ENCODE data around the gene PRAMEF7. TPM values are rescaled to one million over a fixed set of nuclear protein-coding genes. Genes with fewer than 3 reads are reported as not detected.
"Not testable (repeated sequence)": the region's sequence is repeated elsewhere in the genome, so short reads cannot be mapped to it uniquely, and the experiment has no call there.

PRAMEF7 gene
- not detected for total RNA-seq
- polyA plus RNA-seq, result not detected

GRCh38 chr1:12916310-12916709, at the start of gene PRAMEF7:
Gene PRAMEF7, plus strand, starts transcription at chr1:12916610. Its CDS starts 1,083 bp downstream, at chr1:12917693.
- not testable (repeated sequence) for DNase-seq (ENCODE audit: extremely low spot score); H3K27ac ChIP-seq (ENCODE audit: low read depth)
- WGBS, result no CpG with 5 or more reads among the region's 1 CpG

GRCh38 chr1:12878453-12878852, 38.0 kb upstream of the PRAMEF7 start:
- not testable (repeated sequence) for H3K4me1 ChIP-seq (ENCODE audit: insufficient read depth); DNase-seq (ENCODE audit: extremely low spot score); H3K4me3 ChIP-seq (ENCODE audit: low read depth, low read length); H3K27ac ChIP-seq (ENCODE audit: low read depth); H3K36me3 ChIP-seq (ENCODE audit: insufficient read depth)
- WGBS, result 81% methylated on average over 3 of the region's 4 CpGs

More at GRCh38 chr1:12916310-12916709, at the start of gene PRAMEF7:
- H3K36me3 ChIP-seq (ENCODE audit: insufficient read depth); H3K4me3 ChIP-seq (ENCODE audit: low read depth, low read length); H3K4me1 ChIP-seq (ENCODE audit: insufficient read depth): not testable (repeated sequence)

DNA sequence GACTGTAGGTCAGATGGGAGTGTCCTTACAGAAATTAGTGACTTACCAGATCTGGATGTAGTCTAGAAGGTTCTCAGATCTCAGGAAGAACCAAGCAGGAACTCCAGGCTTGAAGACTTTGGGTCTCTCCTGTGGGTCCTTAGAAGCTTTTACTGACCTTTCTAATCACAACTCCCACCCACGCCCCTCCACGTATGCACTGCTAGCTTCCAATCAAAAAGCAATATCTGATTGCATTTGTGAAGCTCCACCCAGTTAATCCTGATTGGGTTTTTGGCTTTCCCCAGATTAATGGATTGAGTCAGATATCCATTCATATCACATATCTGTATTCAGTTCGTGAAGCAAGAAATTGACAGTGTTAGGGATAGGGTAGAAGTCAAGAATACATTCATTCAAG, 30.3 kb upstream of the PRAMEF7 start, which contains the start of gene PRAMEF4:
Gene PRAMEF4 (minus strand): TSS at position 101 of the 400 bp plus-strand sequence. CDS start 2,807 bp downstream, outside the sequence.
- H3K4me1 ChIP-seq (ENCODE audit: insufficient read depth); H3K4me3 ChIP-seq (ENCODE audit: low read depth, low read length); H3K27ac ChIP-seq (ENCODE audit: low read depth); DNase-seq (ENCODE audit: extremely low spot score); H3K36me3 ChIP-seq (ENCODE audit: insufficient read depth): not testable (repeated sequence)
- WGBS, result 38% methylated on average over 3 of the region's 3 CpGs

- H3K4me3 ChIP-seq (ENCODE audit: low read depth, low read length); H3K36me3 ChIP-seq (ENCODE audit: insufficient read depth); H3K27ac ChIP-seq (ENCODE audit: low read depth); DNase-seq (ENCODE audit: extremely low spot score); H3K4me1 ChIP-seq (ENCODE audit: insufficient read depth): not testable (repeated sequence)
- WGBS, result 63% methylated on average over 1 of the region's 1 CpG
Observed at GRCh38 chr1:12898170-12898569, 18.2 kb upstream of the PRAMEF7 start, which contains the start of gene PRAMEF10. Gene PRAMEF10, minus strand, starts transcription at chr1:12898270. Its CDS starts 2,423 bp downstream, at chr1:12895847.

DNA sequence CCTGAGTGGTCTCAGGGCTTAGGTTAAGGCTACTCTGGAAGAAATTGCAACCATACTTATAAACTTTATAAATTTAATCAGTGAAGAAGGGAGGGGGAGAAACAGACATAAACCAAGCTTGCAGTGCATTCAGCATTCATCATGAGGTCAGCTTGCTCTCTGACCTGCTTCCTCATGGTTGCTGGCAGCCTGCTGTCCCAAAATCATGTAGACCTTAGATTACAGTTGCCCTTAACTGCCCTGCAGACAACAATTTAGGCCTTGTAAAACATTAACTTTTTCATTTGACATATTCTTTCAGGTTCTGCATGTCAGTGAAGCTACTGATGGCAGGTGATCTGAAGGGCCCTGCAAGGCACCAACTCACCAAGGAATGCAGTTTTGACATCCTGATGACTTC, 17.2 kb upstream of the PRAMEF7 start:
- DNase-seq (ENCODE audit: extremely low spot score); H3K27ac ChIP-seq (ENCODE audit: low read depth); H3K4me1 ChIP-seq (ENCODE audit: insufficient read depth); H3K36me3 ChIP-seq (ENCODE audit: insufficient read depth); H3K4me3 ChIP-seq (ENCODE audit: low read depth, low read length): not testable (repeated sequence)

DNA sequence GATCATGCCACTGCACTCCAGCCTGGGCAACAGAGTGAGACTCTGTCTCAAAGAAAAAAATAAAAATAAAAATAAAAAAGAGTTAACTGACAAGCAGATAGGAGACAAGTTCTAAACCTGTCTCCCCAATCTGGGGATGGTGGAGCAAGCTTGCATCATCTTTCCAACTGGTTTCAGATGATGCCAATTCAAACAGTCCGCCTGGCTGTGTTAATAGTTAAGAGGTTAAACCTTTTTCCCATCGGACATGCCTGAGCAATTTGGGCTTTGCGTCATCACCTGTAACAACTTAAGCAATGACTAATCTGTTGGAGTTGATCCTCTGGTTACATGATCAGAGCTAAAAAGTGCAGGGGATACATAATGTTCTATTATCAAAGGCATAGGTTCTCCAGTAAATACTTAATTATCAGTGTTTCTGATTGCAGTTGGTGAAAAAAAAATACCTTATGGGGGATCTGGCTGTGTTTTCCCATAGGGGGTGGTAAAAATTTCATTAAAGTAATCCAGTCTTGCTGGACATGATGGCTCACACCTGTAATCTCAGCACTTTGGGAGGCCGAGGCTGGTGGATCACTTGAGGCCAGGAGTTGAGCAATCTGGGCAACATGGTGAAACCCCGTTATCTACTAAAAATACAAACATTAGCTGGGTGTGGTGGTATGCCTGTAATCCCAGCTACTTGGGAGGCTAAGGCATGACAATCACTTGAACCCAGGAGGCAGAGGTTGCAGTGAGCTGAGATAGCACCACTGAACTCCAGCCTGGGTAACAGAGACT, 12.4 kb upstream of the PRAMEF7 start:
- DNase-seq (ENCODE audit: extremely low spot score); H3K4me1 ChIP-seq (ENCODE audit: insufficient read depth); H3K27ac ChIP-seq (ENCODE audit: low read depth); H3K4me3 ChIP-seq (ENCODE audit: low read depth, low read length); H3K36me3 ChIP-seq (ENCODE audit: insufficient read depth): not testable (repeated sequence)
- 80% methylated on average over 4 of the region's 5 CpGs for WGBS

DNA sequence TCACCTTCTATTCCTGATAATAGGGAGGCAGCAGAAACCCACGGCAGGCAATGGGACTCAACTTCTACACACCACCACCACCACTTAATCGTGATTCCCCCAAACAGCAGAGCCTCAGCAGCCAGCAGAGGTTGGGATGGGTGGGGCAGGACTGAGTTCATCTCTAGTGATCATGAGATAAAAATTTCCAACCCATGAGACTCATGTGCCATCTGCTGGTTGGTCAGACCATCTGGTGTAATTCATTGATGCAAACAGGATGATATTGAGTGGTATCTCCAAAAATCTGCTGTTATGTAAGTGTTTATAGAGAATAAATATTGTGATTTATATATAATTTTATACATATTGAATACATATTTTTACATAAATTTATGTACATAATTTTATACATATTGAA, 5.3 kb downstream of the PRAMEF7 start:
- H3K27ac ChIP-seq (ENCODE audit: low read depth); DNase-seq (ENCODE audit: extremely low spot score); H3K4me3 ChIP-seq (ENCODE audit: low read depth, low read length); H3K36me3 ChIP-seq (ENCODE audit: insufficient read depth); H3K4me1 ChIP-seq (ENCODE audit: insufficient read depth): not testable (repeated sequence)
- 65% methylated on average over 2 of the region's 2 CpGs for WGBS

GRCh38 chr1:12924368-12924767, 8.0 kb downstream of the PRAMEF7 start:
- H3K4me1 ChIP-seq (ENCODE audit: insufficient read depth); DNase-seq (ENCODE audit: extremely low spot score); H3K27ac ChIP-seq (ENCODE audit: low read depth); H3K36me3 ChIP-seq (ENCODE audit: insufficient read depth); H3K4me3 ChIP-seq (ENCODE audit: low read depth, low read length): not testable (repeated sequence)
- WGBS, result 4% methylated on average over 2 of the region's 5 CpGs

GRCh38 chr1:12947480-12947879, 31.1 kb downstream of the PRAMEF7 start, which contains the start of gene PRAMEF6:
Gene PRAMEF6, minus strand, starts transcription at chr1:12947580. Its CDS starts 5,062 bp downstream, at chr1:12942518.
- H3K4me3 ChIP-seq (ENCODE audit: low read depth, low read length); DNase-seq (ENCODE audit: extremely low spot score); H3K4me1 ChIP-seq (ENCODE audit: insufficient read depth); H3K36me3 ChIP-seq (ENCODE audit: insufficient read depth); H3K27ac ChIP-seq (ENCODE audit: low read depth): not testable (repeated sequence)
- 65% methylated on average over 2 of the region's 4 CpGs for WGBS

Small RNAs within 50 kb of the gene (small RNA-seq; reads per million reads assigned to genes)
- gene RNU6-1072P, result not detected

Other genes with a start within 250 kb of the PRAMEF7 start
- not detected for gene AADACL3, start 200.5 kb upstream of the PRAMEF7 start, total RNA-seq
- gene AADACL3, start 200.5 kb upstream of the PRAMEF7 start, polyA plus RNA-seq, result not detected
- not detected for gene CFAP107, start 170.4 kb upstream of the PRAMEF7 start, total RNA-seq
- not detected for gene CFAP107, start 170.4 kb upstream of the PRAMEF7 start, polyA plus RNA-seq
- gene PRAMEF12, start 142.9 kb upstream of the PRAMEF7 start, total RNA-seq, result not detected
- not detected for gene PRAMEF12, start 142.9 kb upstream of the PRAMEF7 start, polyA plus RNA-seq
- not detected for gene PRAMEF1, start 125.2 kb upstream of the PRAMEF7 start, total RNA-seq
- gene PRAMEF1, start 125.2 kb upstream of the PRAMEF7 start, polyA plus RNA-seq, result not detected
- gene PRAMEF11, start 85.2 kb upstream of the PRAMEF7 start, total RNA-seq, result not detected
- gene PRAMEF11, start 85.2 kb upstream of the PRAMEF7 start, polyA plus RNA-seq, result not detected
- gene HNRNPCL1, start 67.9 kb upstream of the PRAMEF7 start, total RNA-seq, result not detected
- gene HNRNPCL1, start 67.9 kb upstream of the PRAMEF7 start, polyA plus RNA-seq, result not detected
- not detected for gene PRAMEF2, start 59.5 kb upstream of the PRAMEF7 start, total RNA-seq
- gene PRAMEF2, start 59.5 kb upstream of the PRAMEF7 start, polyA plus RNA-seq, result not detected
- not detected for gene PRAMEF4, start 30.4 kb upstream of the PRAMEF7 start, total RNA-seq
- gene PRAMEF4, start 30.4 kb upstream of the PRAMEF7 start, polyA plus RNA-seq, result not detected
- gene PRAMEF10, start 18.3 kb upstream of the PRAMEF7 start, total RNA-seq, result not detected
- gene PRAMEF10, start 18.3 kb upstream of the PRAMEF7 start, polyA plus RNA-seq, result not detected
- gene PRAMEF6, start 31.0 kb downstream of the PRAMEF7 start, total RNA-seq, result not detected
- gene PRAMEF6, start 31.0 kb downstream of the PRAMEF7 start, polyA plus RNA-seq, result not detected
- not detected for gene PRAMEF27, start 140.0 kb downstream of the PRAMEF7 start, total RNA-seq
- not detected for gene PRAMEF27, start 140.0 kb downstream of the PRAMEF7 start, polyA plus RNA-seq
- not detected for gene HNRNPCL3, start 144.2 kb downstream of the PRAMEF7 start, total RNA-seq
- gene HNRNPCL3, start 144.2 kb downstream of the PRAMEF7 start, polyA plus RNA-seq, result not detected
- not detected for gene PRAMEF25, start 154.2 kb downstream of the PRAMEF7 start, total RNA-seq
- not detected for gene PRAMEF25, start 154.2 kb downstream of the PRAMEF7 start, polyA plus RNA-seq
- gene HNRNPCL2, start 200.2 kb downstream of the PRAMEF7 start, total RNA-seq, result not detected
- gene HNRNPCL2, start 200.2 kb downstream of the PRAMEF7 start, polyA plus RNA-seq, result not detected
- not detected for gene PRAMEF26, start 239.4 kb downstream of the PRAMEF7 start, total RNA-seq
- not detected for gene PRAMEF26, start 239.4 kb downstream of the PRAMEF7 start, polyA plus RNA-seq
- not detected for gene HNRNPCL4, start 249.0 kb downstream of the PRAMEF7 start, total RNA-seq
- gene HNRNPCL4, start 249.0 kb downstream of the PRAMEF7 start, polyA plus RNA-seq, result not detected

Measured in urinary bladder (tissue), 4 donors.